ENCODE results near the gene ABTB1.

Gene ABTB1

DNA sequence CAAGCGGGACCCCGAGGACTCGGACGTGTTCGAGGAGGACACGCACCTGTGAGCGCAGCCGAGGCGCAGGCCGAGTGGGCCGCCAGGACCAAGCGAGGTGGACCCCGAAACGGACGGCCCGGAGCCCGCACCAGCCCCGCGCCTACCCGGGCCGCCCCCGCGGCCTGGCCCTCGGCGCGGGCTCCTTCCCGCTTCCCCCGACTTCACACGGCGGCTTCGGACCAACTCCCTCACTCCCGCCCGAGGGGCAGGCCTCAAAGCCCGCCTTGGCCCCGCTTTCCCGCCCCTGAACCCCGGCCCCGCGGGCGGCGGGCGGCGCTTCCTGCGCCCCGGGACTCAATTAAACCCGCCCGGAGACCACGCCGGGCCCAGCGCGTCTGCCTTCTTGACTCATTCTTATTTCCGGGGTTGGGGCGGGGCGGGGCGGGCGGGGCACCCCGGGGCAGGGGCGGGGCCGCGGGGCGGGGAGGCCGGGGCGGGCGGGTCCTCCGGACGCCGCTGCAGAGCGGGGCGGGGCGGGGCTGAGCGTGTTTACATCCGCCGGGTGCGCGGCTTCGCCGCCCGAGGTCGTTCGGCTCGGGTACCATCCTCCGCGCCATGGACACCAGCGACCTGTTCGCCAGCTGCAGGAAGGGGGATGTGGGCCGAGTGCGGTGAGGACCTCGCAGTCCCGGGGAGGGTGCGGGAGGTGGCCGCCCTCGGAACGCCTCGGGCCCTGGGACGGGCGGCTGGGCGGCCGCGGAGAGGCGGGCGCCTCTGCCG lies at the start of gene ABTB1:
Gene ABTB1, plus strand, starts transcription at position 524 of the 762 bp plus-strand sequence. Its CDS starts 74 bp downstream, at position 598.
- peak; percentile 67 to 76 for DNase-seq (ENCODE audit: low read depth in 1 of 2, low spot score in 1 of 2)

DNA sequence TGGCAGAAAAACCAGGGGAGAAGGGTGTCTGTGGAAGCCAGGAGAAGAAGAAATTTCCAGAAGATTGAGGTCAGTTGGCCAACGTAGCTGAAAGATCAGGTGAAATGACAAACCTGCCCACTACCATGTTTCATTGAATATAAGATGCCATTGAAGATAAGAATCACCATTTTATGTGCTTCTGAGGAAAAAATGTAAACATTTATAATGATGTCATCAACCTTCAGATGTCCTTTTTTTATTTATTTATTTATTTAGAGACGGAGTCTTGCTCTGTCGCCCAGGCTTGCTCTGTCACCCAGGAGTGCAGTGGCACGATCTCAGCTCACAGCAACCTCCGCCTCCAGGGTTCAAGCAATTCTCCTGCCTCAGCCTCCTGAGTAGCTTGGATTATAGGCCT lies 48.7 kb upstream of the ABTB1 start:
- no peak for DNase-seq (ENCODE audit: low read depth in 1 of 2, low spot score in 1 of 2)

DNA sequence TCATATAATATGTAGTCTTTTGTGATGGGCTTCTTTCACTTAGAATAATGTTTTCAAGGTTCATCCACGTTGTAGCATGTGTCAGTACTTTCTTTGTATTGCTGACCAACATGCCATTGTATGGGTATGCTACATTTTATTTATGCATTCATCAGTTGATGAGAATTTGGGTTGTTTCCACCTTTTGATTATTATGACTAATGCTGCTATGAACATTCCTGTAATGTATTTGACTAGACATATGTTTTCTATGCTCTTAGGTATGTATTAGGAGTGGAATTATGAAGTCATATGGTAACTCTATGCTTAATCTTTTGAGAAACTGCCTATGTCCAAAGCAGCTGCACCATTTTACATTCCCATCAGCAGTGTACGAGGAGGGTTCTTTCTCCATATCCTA lies 46.9 kb upstream of the ABTB1 start:
- no peak for DNase-seq (ENCODE audit: low read depth in 1 of 2, low spot score in 1 of 2)

DNA sequence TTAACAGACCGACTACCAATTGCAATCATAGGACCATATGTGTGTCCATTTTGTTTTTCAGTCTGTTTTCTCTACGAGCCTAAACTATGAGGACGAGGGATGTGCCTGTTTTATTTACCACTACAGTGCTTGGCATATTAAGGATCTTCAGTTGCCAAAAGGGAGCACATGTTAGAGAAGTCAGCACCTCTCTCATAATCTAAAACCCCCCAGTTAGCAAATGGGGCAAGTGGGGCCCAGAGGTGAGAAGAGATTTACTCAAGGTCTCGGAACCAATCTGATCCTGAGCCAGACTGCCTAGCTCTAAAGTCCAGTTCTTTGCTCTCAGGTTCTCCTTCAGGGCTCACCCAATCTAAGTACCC lies 44.3 kb upstream of the ABTB1 start:
- DNase-seq (ENCODE audit: low read depth in 1 of 2, low spot score in 1 of 2) = no peak

DNA sequence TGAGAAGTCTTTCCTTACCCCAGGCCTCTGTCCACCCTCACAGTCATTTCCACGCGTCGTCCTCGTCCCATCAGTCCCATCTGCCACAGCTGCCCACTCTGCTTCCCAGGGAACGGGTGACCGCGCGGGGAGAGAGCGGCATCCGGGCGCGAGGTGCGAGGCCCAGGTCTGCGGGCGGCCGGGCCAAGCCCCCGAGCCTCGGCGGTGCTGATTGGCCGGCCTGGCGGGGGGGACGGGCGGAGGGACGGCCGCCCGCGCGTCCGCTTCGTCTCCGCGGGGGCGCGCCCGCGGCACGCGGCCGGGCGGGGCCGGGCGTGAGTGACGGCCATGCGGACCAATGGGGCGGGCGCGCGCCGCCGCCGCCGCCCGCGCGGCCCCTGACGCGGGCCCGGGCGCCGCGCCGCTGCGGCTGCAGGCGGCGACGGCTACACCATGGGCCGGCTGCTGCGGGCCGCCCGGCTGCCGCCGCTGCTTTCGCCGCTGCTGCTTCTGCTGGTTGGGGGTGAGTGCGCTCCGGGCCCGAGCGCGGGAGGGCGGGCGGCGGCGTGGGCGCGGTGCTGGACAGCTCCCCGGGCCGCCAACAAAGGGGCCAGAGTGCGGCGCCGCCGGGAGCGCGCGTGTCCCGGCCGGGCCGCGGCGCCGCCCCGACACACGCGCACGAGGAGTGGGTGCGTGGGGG lies 43.8 kb upstream of the ABTB1 start, which contains the start of gene PODXL2:
Gene PODXL2, plus strand, starts transcription at position 398 of the 679 bp plus-strand sequence. Its CDS starts 35 bp downstream, at position 433.
- no peak for DNase-seq (ENCODE audit: low read depth in 1 of 2, low spot score in 1 of 2)

DNA sequence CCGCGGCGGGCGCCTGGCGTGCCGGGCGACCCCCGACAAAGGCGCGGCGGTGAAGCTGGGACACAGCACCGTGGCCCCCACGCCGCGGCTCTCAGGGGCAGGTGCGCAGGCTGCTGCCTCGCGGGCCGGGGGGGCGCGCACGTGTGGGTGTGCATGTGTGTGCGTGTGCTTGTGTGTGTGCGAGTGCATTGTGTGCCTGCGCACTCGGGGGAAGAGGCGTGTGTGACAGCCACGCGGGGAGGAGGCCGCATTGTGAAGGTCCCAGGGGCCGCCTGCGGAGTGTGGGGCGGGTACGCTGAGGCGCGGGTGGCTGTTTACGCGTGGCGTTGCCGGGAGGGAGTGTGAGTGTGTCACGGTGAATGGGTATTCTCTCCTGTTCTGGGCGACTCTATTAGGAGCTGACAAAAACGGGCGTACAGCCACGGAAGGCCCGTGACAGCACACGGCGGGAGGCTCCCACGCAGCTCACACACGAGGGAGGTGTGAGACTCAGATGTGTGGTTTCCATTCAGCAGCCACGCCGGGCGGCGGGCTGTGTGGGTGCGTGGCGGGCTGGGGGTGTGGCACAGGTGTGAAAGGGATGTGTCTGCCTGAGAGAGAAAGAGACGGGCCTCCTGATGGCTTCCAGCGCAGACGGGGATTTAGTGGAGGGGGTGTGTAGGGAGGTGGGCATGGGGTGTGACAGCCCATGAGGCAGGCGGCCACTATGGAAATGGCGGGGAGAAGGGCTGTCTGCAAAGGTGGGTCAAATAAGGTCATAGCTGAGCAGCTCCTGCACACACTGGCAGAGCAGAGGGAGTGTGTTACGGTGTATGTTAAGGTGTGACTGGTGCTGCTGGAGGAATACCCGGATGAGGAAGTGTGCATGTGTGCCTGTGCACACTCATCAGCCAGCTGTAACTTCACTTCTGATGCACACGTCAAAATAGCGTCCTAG lies 43.0 kb upstream of the ABTB1 start:
- DNase-seq (ENCODE audit: low read depth in 1 of 2, low spot score in 1 of 2) = peak in 1 of 2 donors; percentile 23

DNA sequence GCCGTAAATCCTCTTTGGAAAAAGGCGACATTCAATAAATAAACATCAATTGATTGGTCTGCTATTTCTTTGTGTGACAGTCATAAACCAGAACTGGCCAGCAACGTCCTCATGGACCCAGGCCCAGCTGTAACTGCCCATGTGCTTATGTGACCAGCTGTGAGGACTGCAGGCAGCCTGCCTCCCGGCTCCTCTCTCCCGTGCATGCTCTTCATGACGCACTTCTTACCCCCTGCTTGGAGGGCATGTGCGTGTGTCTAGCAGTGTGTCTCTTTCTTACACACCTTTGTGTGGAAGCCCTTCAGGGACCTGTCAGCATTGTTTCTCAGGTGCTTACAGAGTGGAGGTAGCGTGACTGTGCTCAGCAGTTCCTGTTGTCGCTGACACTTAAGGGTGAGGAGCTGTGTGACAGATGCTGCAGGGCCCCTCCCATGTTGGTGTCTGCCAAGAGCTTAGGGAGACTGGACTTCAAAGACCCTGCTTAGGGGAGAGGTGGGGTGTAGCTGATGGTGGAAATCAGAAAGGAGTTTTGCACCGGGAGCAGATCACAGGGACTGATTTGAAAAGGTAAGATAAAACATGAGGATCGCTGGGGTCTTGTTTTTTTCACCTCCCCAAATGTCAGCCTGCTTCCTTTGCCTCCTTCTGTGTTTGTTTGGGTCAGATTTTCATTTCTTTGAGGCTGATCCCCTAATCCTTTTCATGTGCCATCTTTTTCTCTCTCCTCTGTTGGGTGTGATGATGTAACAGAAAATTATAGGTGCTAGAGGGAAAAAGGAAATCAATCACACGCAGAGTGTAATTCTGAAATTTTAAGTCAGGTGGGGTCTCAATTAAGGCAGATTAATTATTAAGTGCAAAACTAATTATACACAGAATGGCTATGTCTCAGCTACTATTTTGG lies 41.7 kb upstream of the ABTB1 start:
- no peak for DNase-seq (ENCODE audit: low read depth in 1 of 2, low spot score in 1 of 2)

DNA sequence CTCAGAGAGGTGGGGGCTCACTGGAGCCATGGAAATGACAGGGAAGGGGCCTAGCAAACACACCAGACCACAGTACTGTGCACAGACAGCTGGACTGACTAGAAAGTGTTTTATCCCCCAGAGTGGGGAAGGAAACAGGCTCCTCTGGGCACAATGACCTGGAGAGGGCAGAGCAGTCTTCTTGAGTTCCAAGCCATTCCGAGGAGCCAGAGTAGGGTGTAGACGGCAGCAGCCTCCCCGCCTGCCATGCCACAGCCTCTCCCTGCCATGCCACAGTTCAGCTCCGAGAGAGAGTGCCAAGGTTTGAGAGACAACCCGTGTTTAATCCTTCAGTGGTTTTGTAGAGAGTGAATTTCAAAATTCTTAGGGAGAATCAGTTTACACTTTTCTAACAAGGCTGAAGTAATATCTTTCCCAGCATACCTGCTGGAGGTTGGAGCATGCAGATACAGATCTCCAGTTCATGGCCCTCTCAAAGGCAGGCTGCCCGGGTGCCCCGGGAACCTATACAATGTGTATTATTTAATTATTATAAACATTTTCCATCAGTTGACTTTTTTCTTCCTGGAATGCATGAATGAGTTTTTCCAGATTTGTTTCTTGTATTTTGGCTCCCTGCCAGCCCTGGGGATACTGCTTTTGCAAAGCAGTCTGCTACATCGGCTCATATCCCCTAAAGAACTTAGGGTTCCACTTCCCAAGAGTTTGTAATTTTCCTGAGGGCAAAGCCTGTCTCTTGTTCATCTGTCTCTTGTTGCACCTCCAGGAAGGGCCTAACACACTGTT lies 40.5 kb upstream of the ABTB1 start:
- DNase-seq (ENCODE audit: low read depth in 1 of 2, low spot score in 1 of 2) = no peak

DNA sequence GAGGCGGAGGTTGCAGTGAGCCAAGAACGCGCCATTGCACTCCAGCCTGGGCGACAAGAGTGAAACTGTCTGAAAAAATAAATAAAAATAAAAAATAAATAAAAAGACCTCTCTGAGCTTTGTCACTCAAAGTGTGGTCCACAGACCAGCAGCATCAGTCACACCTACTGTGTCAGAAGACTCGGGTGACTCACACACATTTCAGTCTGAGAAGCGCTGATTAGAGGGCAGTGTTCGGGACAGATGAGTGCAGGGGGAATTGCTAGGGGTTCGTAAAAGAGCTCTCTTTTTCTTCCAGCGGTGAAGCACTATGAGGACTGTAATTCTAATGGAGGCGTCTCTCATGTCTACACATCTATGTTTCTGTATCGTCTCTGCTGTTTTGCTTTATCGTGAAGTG lies 38.1 kb upstream of the ABTB1 start:
- DNase-seq (ENCODE audit: low read depth in 1 of 2, low spot score in 1 of 2) = no peak

DNA sequence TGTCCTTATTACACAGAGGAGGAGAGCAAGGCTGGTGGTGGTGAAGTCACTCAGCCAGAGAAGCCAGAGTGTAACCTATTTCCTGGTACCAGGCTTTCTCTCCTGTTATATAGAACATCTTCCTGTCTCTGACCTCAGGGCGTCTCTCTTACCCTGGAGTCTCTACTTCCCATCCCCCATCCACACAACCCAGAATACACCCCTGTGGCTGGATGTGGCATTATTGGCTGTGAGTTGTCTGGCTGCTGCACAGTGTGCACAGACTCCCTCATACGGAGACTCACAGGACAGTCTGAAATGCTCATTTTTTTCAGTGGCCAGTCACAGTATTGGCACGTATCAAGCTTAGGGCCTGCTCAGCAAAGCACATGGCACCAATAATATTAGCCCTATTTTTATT lies 35.2 kb upstream of the ABTB1 start:
- DNase-seq (ENCODE audit: low read depth in 1 of 2, low spot score in 1 of 2) = no peak

DNA sequence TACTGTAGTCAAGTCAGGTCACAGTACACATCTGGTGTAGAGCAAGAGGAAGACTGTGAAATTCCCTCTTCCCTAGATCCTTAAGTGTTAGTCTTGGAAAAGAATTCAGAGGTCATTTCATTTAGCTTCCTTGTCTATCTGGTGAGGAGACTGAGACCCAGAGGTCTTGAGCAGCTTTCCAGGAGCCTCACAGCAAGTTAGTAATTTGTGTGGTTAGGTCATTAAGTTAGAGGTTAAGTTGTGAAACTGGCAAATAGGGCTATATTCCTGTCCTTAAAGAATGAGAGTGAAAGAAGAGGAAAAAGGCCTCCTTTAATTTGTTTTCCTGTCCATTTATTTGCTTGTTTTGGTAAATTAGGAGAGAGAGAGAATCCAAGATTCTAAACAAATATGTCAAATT lies 34.8 kb upstream of the ABTB1 start:
- no peak for DNase-seq (ENCODE audit: low read depth in 1 of 2, low spot score in 1 of 2)

DNA sequence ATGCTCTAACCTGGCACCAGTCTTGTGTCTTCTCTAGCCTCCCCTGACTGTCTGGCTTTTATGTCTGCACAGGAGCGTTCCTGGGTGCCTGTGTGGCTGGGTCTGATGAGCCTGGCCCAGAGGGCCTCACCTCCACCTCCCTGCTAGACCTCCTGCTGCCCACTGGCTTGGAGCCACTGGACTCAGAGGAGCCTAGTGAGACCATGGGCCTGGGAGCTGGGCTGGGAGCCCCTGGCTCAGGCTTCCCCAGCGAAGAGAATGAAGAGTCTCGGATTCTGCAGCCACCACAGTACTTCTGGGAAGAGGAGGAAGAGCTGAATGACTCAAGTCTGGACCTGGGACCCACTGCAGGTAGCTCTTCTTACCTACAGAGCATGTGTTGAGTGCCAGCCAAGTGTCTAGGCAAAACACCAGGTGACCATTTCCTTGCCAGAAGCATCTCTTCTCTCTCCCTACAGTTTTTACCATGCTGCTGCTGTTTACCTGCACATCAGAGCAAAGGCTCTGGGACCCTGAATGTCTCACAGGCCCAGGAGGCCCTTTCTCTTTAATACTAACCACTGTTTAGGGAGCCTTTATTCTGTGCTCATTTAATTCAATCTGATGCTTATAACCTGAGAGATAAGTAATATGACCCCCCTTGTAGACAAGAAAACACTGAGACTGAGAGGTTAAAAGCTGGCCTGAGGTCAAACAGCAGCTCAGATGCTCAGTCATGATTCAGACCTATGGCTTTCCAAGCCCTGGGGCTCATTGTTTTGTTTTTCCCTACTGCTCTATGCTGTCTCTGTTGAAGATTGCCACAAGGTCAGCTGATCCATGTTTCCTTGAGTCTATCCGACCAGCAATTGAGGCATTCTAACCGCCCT lies 33.3 kb upstream of the ABTB1 start:
- no peak for DNase-seq (ENCODE audit: low read depth in 1 of 2, low spot score in 1 of 2)

DNA sequence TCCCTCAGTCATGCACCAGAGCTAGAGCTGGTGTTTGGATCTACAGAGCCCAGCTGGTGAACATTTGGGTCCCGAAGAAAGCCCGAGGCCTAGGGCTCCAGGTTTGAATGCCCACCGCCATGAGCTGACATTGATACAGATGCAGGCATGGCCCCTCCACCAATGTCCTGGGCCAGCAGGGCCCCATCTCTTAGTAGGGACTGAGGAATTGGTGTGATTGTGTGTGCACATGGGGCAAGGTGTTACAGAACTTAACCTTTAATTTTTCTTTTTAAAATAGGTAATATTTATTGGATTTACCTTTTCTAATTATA lies 32.8 kb upstream of the ABTB1 start:
- DNase-seq (ENCODE audit: low read depth in 1 of 2, low spot score in 1 of 2) = no peak

DNA sequence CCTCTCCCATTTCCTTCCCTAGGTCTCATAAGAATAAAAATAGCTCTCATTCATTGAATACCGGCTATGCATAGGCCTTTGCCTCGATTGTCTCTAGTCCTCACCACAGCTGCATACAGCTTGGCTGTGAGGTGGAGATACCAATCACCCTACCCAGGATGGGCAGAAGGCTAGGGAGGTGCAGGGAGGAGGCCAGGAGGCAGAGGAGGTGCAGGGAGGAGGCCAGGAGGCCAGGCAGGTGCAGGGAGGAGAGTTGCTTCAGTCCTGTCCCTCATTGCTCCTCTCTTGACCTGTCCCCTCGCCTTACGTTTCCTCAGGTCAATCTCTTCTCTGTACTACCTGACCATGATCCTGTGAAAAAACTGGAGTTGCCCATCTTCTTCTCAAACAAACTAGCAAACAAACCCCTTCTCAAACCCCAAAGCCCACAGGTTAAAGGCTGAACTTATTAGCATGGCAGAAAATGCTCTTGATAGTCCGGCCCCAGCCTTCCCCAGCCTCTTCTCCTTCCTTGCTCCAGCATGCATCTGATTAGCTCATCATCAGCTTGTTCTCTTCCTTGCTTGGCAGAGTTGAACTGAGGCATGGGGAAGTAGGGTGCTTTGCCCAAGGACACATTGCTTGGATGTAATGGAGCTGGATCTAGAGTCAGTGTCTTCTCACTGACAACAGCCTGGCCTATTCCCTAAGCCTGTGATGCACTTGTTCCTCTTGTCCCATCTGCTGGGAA lies 27.9 kb upstream of the ABTB1 start:
- no peak for DNase-seq (ENCODE audit: low read depth in 1 of 2, low spot score in 1 of 2)

DNA sequence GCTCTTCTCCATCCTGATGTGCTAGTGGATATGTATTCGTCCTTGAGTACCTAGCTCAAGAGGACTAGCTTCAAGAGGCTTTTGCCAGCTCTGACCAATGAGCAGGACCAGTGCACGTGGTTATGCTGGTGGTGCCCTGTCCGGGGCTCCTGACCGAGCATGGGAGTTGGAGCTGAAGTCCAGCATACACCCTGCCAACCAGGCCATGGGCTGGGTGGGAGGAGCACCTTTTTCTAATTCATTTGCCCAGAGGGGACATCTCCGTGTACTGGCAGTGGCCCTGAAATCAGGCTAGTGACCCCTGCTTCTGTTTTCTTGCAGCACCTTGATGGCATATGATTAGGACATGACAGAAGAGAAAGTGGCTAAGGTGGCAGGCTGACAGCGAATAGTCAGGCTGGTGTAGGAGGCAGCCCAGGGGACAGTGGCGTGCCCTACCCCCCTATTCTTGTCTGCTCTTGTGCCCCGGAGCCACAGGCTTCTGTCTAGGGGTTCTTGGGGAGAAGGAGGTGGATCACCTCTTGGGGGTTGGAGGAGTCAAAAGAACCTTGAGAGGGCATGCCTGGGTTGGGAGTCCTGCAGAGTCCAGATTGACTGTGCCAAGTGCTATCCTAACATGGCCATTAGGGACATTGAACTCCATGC lies 27.3 kb upstream of the ABTB1 start:
- no peak for DNase-seq (ENCODE audit: low read depth in 1 of 2, low spot score in 1 of 2)

DNA sequence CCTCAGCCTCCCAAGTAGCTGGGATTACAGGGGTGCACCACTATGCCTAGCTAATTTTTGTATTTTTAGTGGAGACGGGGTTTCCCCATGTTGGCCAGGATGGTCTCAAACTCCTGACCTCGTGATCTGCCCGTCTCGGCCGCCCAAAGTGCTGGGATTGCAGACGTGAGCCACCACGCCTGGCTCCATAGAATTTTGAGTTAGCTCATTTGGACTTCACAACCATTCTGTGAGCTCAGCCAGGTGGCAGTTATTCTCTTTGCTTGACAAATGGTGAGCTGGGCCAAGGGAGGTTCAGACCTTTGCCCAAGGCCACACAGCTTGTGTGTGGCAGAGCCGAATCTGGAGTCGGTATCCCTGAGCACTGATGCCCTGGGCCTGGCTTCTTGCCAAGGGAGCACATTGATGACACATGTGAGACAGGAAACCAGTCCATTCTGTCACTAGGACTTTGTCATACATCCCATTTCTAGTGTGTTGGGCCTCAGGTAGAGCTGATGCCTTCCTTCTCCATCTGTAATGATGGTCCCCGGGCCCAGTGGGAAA lies 26.2 kb upstream of the ABTB1 start:
- no peak for DNase-seq (ENCODE audit: low read depth in 1 of 2, low spot score in 1 of 2)

DNA sequence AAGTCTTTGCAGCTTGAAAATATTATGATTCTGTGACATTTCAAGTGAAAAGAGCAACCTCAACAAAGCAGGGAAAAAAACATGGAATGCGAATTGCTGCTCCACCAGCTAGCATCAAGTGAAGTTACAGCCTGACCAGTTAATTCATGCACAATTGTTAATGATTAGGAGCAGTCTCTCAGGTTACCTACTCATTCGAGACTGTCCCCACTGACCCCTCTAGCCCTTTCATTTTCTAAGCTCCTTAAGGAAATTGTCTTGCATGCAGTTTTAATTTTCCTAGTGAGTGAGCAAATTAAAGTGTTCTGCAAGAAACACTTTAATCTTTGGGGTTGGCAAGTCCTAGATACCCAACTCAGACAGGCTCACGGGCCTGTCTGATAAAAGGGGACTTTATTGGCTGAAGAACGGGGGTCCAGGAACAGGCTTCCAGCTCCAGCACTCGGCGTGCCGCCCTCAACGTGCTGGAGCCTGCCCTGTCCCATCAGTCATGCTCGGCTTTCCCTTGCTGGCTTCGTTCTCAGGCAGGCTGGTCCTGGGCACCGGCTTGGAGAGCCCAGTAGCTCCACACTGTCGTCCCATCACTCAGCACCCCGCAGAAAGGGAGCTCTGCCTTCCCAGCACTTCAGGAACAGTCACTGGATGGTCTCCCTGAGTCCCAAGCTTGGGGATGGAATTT lies 25.4 kb upstream of the ABTB1 start:
- DNase-seq (ENCODE audit: low read depth in 1 of 2, low spot score in 1 of 2) = no peak
